Uterus (tissue), 4 donors: ENCODE measurements around the gene NUMB. TPM values are rescaled to one million over a fixed set of nuclear protein-coding genes. Genes with fewer than 3 reads are reported as not detected.

Experiments used
- DNase-seq, 2 donors: peaks; one replicate each; pipeline ENCODE4 v3.0.0-alpha.2; 2019 to 2020
- H3K27ac ChIP-seq, 2 donors: fragments of 200-600 bp; sonication (generic); 1 replicate in 1 of 2; 2 replicates in 1 of 2; pipeline ENCODE4 v1.5.1; 2016 to 2018
- H3K27me3 ChIP-seq, 2 donors: fragments of 200-600 bp; sonication (generic); one replicate each; pipeline ENCODE4 v1.5.1; 2018 to 2019; ENCODE audit warnings: control low read depth in 1 of 2
- H3K36me3 ChIP-seq, 2 donors: fragments of 200-600 bp; sonication (generic); one replicate each; pipeline ENCODE4 v1.5.1; 2019; ENCODE audit warnings: control low read depth in 1 of 2
- H3K4me1 ChIP-seq, 2 donors: fragments of 200-600 bp; sonication (generic); one replicate each; pipeline ENCODE4 v1.5.1; 2018 to 2019; ENCODE audit warnings: control low read depth in 1 of 2
- H3K4me3 ChIP-seq, 2 donors: fragments of 200-600 bp; sonication (generic); 1 replicate in 1 of 2; 2 replicates in 1 of 2; pipeline ENCODE4 v1.5.1; 2018 to 2019; ENCODE audit warnings: mild to moderate bottlenecking in 1 of 2
- H3K9me3 ChIP-seq, 2 donors: fragments of 200-600 bp; sonication (generic); one replicate each; pipeline ENCODE4 v1.5.1; 2019; ENCODE audit warnings: control low read depth in 1 of 2
- POLR2A ChIP-seq, 2 donors: fragments of 450-650 bp; IDR thresholded peaks; one replicate each; pipeline ENCODE4 v1.6.1; 2016; ENCODE audit warnings: antibody characterized with exemption in 2 of 2, mild to moderate bottlenecking in 1 of 2, moderate library complexity in 1 of 2
- intact Hi-C: fragments of 100-400 bp; cut with DNase I; formaldehyde crosslinking; loops from one replicate; pipeline ENCODE4 v1.15.1; 2023; ENCODE audit warnings: low total_unique reads
- total RNA-seq, 4 donors: library from RNA; depleted of rRNA in 3 of 4; stranded (reverse); fragments of >200 nt in 3 of 4; gene quantifications; one replicate each; pipeline versions ENCODE4 v1.1.0 to v1.2.4, GENCODE V29; 2014 to 2023
- TF ChIP-seq, protein P1 (sequence below), 4 experiments: fragments of 200-600 bp in 2 of 4; fragments of 450-650 bp in 2 of 4; sonication (generic) in 2 of 4; IDR thresholded peaks; one replicate each; pipeline ENCODE4 v1.5.1; 2016 to 2019; ENCODE audit warnings: antibody characterized with exemption in 4 of 4, mild to moderate bottlenecking in 2 of 4, moderate library complexity in 1 of 4
- donor health status: DM: yes; HTN: yes; CAD: no.

NUMB gene
- total RNA-seq, 4 donors from 2014 or later = 27.1 to 119 (median 40.8) TPM

DNA sequence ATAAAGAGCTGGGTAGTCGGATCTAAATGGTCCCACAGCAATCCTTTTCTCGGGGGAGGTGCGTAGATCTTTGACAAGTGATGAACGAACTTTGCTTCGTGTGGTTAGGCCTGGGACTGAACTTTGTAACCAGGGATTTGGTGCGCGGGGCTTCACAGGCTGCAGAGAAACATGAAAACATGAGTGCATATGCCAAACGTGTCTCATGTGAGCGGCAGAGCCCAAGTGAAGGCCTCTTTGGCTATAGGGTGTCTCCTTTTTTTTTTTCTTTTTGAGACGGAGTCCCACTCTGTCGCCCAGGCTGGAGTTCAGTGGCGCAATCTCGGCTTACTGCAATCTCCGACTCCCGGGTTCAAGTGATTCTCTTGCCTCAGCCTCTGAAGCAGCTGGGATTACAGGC lies 20.3 kb upstream of the NUMB start:
- no peaks in the 10 kb centered on the region for H3K4me1 ChIP-seq
- DNase-seq = no peak
- H3K36me3 ChIP-seq = no peaks in the 10 kb centered on the region
- no peak overlapping the region for H3K4me3 ChIP-seq
- H3K27ac ChIP-seq = no peak overlapping the region
- no peaks in the 10 kb centered on the region for H3K9me3 ChIP-seq
- no peaks in the 10 kb centered on the region for H3K27me3 ChIP-seq
- TF ChIP-seq, protein P1, sequence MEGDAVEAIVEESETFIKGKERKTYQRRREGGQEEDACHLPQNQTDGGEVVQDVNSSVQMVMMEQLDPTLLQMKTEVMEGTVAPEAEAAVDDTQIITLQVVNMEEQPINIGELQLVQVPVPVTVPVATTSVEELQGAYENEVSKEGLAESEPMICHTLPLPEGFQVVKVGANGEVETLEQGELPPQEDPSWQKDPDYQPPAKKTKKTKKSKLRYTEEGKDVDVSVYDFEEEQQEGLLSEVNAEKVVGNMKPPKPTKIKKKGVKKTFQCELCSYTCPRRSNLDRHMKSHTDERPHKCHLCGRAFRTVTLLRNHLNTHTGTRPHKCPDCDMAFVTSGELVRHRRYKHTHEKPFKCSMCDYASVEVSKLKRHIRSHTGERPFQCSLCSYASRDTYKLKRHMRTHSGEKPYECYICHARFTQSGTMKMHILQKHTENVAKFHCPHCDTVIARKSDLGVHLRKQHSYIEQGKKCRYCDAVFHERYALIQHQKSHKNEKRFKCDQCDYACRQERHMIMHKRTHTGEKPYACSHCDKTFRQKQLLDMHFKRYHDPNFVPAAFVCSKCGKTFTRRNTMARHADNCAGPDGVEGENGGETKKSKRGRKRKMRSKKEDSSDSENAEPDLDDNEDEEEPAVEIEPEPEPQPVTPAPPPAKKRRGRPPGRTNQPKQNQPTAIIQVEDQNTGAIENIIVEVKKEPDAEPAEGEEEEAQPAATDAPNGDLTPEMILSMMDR (IDR thresholded peaks at IDR 0.05) = no peak
- TF ChIP-seq POLR2A (IDR thresholded peaks at IDR 0.05) = no peak
- intact Hi-C loops = no loop called here

- H3K9me3 ChIP-seq = no peaks in the 10 kb centered on the region
- intact Hi-C loops = no loop called here
- TF ChIP-seq, protein P1 (IDR thresholded peaks at IDR 0.05) = no peak
- no peak for TF ChIP-seq POLR2A (IDR thresholded peaks at IDR 0.05)
Observed at GRCh38 chr14:73477618-73478266, 19.4 kb upstream of the NUMB start.

GRCh38 chr14:73476451-73476931 lies 18.1 kb upstream of the NUMB start:
- H3K4me3 ChIP-seq = no peak overlapping the region
- no peak for DNase-seq
- no peak overlapping the region for H3K27ac ChIP-seq
- no peaks in the 10 kb centered on the region for H3K9me3 ChIP-seq
- no peaks in the 10 kb centered on the region for H3K27me3 ChIP-seq
- no peaks in the 10 kb centered on the region for H3K4me1 ChIP-seq
- intact Hi-C loops = no loop called here
- no peak for TF ChIP-seq POLR2A (IDR thresholded peaks at IDR 0.05)
- TF ChIP-seq, protein P1 (IDR thresholded peaks at IDR 0.05) = no peak
- no peaks in the 10 kb centered on the region for H3K36me3 ChIP-seq

More at GRCh38 chr14:73477618-73478266, 19.4 kb upstream of the NUMB start:
- H3K27me3 ChIP-seq = no peaks in the 10 kb centered on the region
- H3K4me3 ChIP-seq = no peak overlapping the region
- H3K36me3 ChIP-seq = no peaks in the 10 kb centered on the region
- no peak overlapping the region for H3K27ac ChIP-seq
- DNase-seq = no peak
- H3K4me1 ChIP-seq = no peaks in the 10 kb centered on the region

- no peaks in the 10 kb centered on the region for H3K9me3 ChIP-seq
- no peak overlapping the region for H3K4me3 ChIP-seq
- H3K4me1 ChIP-seq = no peaks in the 10 kb centered on the region
- no peak overlapping the region for H3K27ac ChIP-seq
- H3K27me3 ChIP-seq = no peaks in the 10 kb centered on the region
- H3K36me3 ChIP-seq = no peaks in the 10 kb centered on the region
- DNase-seq = no peak
- intact Hi-C loops = loop anchor here (5.0 kb wide), 2 partner anchors 178 to 303 kb away; no protein-coding TSS in a partner anchor
- TF ChIP-seq, protein P1 (IDR thresholded peaks at IDR 0.05) = no peak
- TF ChIP-seq POLR2A (IDR thresholded peaks at IDR 0.05) = no peak
Observed at GRCh38 chr14:73474952-73475351, 16.6 kb upstream of the NUMB start.
